SK-N-MC (cell line): ENCODE results near the gene CASZ1.

ENCODE experiments used
- EZH2 ChIP-seq: fragments of 200-600 bp; sonication (generic); IDR thresholded peaks from one replicate; pipeline ENCODE4 v1.6.1; 2017; ENCODE audit warnings: antibody characterized with exemption
- POLR2AphosphoS5 ChIP-seq: IDR thresholded peaks from 2 replicates; pipeline ENCODE4 v1.6.1; 2012; ENCODE audit warnings: mild to moderate bottlenecking, low read depth, low read length, borderline replicate concordance

DNA sequence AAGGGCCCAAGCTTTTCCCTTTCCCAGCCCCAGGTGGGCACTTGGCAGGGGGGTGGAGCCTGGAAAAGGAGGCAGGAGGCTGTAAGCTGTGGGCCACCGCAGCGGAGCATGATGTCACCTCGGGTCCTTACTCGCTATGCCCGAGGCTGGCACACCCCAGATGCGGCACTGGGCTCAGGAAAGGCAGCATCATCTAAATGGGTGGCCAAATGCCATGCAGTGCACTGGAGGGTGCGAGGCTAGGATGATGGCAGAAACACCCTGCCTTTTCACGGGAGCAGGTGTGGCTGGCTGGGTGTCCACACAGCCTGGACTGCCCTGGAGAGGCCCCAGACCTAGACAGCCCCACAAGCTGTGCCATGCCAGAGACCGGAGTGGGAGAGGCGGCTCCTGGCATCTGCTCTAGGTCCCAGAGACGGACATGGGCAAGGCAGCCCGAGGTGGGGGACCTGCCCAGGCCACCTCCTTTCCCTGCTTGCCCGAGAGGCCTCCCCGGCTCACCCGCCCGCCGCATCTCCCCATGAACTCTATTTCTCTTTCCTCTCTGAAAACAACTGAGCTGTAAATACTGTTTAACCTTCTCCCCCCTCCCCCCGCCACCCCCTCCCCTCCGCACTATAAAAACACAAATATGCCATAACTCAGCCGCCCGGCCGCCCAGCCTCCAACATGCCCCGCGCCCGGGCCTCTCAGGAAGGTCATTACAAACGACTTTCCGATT lies 124.7 kb downstream of the CASZ1 start:
- TF ChIP-seq POLR2AphosphoS5 (no peak), EZH2 (no peak)
